IMR-90 (cell line): ENCODE data around the gene ZNF292. TPM values are rescaled to one million over a fixed set of nuclear protein-coding genes. Genes with fewer than 3 reads are reported as not detected.

Experiments used
- ATAC-seq: fragments of 200-7000 bp; cut with Tn5 transposase; 2 replicates; pipeline ENCODE4 v1.9.1; 2020; ENCODE audit warnings: low read depth, mild to moderate bottlenecking, moderate library complexity
- BruUV-seq: library from RNA; stranded (reverse); fragments of 400-500 nt; replicated peaks from 2 replicates; lab custom pipeline; 2021; lab: Mats Ljungman, UMichigan
- CTCF ChIA-PET: fragments of 300-600 bp; formaldehyde crosslinking; extraction: SDS; loops from one replicate; lab custom pipeline; 2021; ENCODE audit warnings: antibody characterized with exemption; lab: Yijun Ruan, JAX
- POLR2A ChIA-PET: fragments of 300-600 bp; sonication (Branson Sonifier 250); formaldehyde crosslinking; loops from one replicate; lab custom pipeline; 2022; ENCODE audit warnings: antibody characterized with exemption; ENCODE audit not compliant: unreplicated experiment; lab: Charles Lee
- DNase-seq: peaks from one replicate; pipeline ENCODE4 v3.0.0; 2013
- H2AFZ ChIP-seq: replicated peaks from 2 replicates; pipeline ENCODE3; 2013; ENCODE audit warnings: low read length, mild to moderate bottlenecking; ENCODE audit not compliant: poor library complexity
- H2AK5ac ChIP-seq: 2 replicates; pipeline ENCODE4 v1.6.1; 2013; ENCODE audit warnings: low read depth, low read length, inconsistent platforms
- H2AK9ac ChIP-seq: replicated peaks from 2 replicates; pipeline ENCODE3; 2013; ENCODE audit warnings: mild to moderate bottlenecking, low read depth, low read length, moderate library complexity; ENCODE audit not compliant: poor library complexity
- H2BK120ac ChIP-seq: 2 replicates; pipeline ENCODE4 v1.6.1; 2013; ENCODE audit warnings: low read depth, low read length, inconsistent platforms
- H2BK15ac ChIP-seq: 3 replicates; pipeline ENCODE4 v1.6.1; 2013; ENCODE audit warnings: low read depth, low read length, inconsistent platforms
- H2BK20ac ChIP-seq: 2 replicates; pipeline ENCODE4 v1.6.1; 2013; ENCODE audit warnings: low read depth, mild to moderate bottlenecking, inconsistent platforms, low read length, moderate library complexity
- H2BK5ac ChIP-seq: 2 replicates; pipeline ENCODE4 v1.6.1; 2013; ENCODE audit warnings: mild to moderate bottlenecking, low read depth, low read length, inconsistent platforms; ENCODE audit not compliant: poor library complexity, severe bottlenecking
- H3K14ac ChIP-seq: replicated peaks from 2 replicates; pipeline ENCODE4 v1.6.1; 2013; ENCODE audit warnings: low read depth, low read length, inconsistent platforms
- H3K18ac ChIP-seq: 2 replicates; pipeline ENCODE4 v1.6.1; 2013; ENCODE audit warnings: low read depth, low read length, control low read depth
- H3K23ac ChIP-seq: 2 replicates; pipeline ENCODE4 v1.6.1; 2013; ENCODE audit warnings: low read depth, low read length, inconsistent platforms
- H3K27ac ChIP-seq: 2 replicates; pipeline ENCODE4 v1.5.1; 2013; ENCODE audit warnings: mild to moderate bottlenecking, control low read depth, low read length; ENCODE audit not compliant: insufficient read depth
- H3K27me3 ChIP-seq: 2 replicates; pipeline ENCODE4 v1.6.1; 2013; ENCODE audit warnings: low read length; ENCODE audit not compliant: control insufficient read depth, insufficient read depth
- H3K36me3 ChIP-seq: 2 replicates; pipeline ENCODE4 v1.6.1; 2013; ENCODE audit warnings: low read length, mixed read lengths; ENCODE audit not compliant: control insufficient read depth, insufficient read depth
- H3K4ac ChIP-seq: 2 replicates; pipeline ENCODE4 v1.6.1; 2013; ENCODE audit warnings: low read depth, low read length, inconsistent platforms
- H3K4me1 ChIP-seq: 2 replicates; pipeline ENCODE4 v1.6.1; 2013; ENCODE audit warnings: low read length, mixed read lengths; ENCODE audit not compliant: control insufficient read depth, insufficient read depth
- H3K4me2 ChIP-seq: 2 replicates; pipeline ENCODE4 v1.6.1; 2013; ENCODE audit warnings: low read depth, mild to moderate bottlenecking, control low read depth, low read length, moderate library complexity
- H3K4me3 ChIP-seq: 2 replicates; pipeline ENCODE4 v1.5.1; 2013; ENCODE audit warnings: low read depth, mild to moderate bottlenecking, control low read depth, low read length, moderate library complexity; ENCODE audit not compliant: insufficient read depth
- H3K56ac ChIP-seq: 2 replicates; pipeline ENCODE4 v1.6.1; 2013; ENCODE audit warnings: low read length, inconsistent platforms; ENCODE audit not compliant: insufficient read depth; ENCODE audit errors: extremely low read depth
- H3K79me1 ChIP-seq, 2 experiments: 2 replicates each; pipeline ENCODE4 v1.6.1; 2013; ENCODE audit warnings: low read length in 2 of 2, inconsistent platforms in 1 of 2, low read depth in 1 of 2
- H3K9ac ChIP-seq: 2 replicates; pipeline ENCODE4 v1.6.1; 2013; ENCODE audit warnings: low read depth, low read length, control low read depth
- H3K9me1 ChIP-seq: 2 replicates; pipeline ENCODE4 v1.6.1; 2013; ENCODE audit warnings: low read length, inconsistent platforms; ENCODE audit not compliant: insufficient read depth
- H3K9me3 ChIP-seq: 2 replicates; pipeline ENCODE4 v1.6.1; 2013; ENCODE audit warnings: low read length; ENCODE audit not compliant: control insufficient read depth, insufficient read depth
- H4K20me1 ChIP-seq: 2 replicates; pipeline ENCODE4 v1.6.1; 2013; ENCODE audit warnings: low read length, inconsistent platforms; ENCODE audit not compliant: insufficient read depth
- H4K5ac ChIP-seq: 2 replicates; pipeline ENCODE4 v1.6.1; 2013; ENCODE audit warnings: mild to moderate bottlenecking, low read depth, low read length, control low read depth
- H4K8ac ChIP-seq, 2 experiments: 2 replicates each; pipeline ENCODE4 v1.6.1; 2013; ENCODE audit warnings: low read depth in 2 of 2, low read length in 2 of 2, control low read depth in 1 of 2, inconsistent platforms in 1 of 2
- H4K91ac ChIP-seq: 2 replicates; pipeline ENCODE4 v1.6.1; 2013; ENCODE audit warnings: low read depth, low read length, inconsistent platforms; ENCODE audit not compliant: insufficient read depth
- NFE2L2 ChIP-seq: fragments of 150-350 bp; IDR thresholded peaks from 2 replicates; pipeline ENCODE4 v1.6.1; 2016; ENCODE audit warnings: low read depth, mild to moderate bottlenecking, low read length
- RCOR1 ChIP-seq: IDR thresholded peaks from 2 replicates; pipeline ENCODE4 v1.6.1; 2012; ENCODE audit warnings: mild to moderate bottlenecking, low read length, improper control_type of control experiment; ENCODE audit not compliant: insufficient replicate concordance
- RFX5 ChIP-seq: IDR thresholded peaks from 2 replicates; pipeline ENCODE4 v1.8.0; 2012; ENCODE audit warnings: low read depth, mild to moderate bottlenecking, low read length, moderate library complexity
- dilution Hi-C: fragments of 300-500 bp; cut with HindIII; formaldehyde crosslinking; loops from one replicate; pipeline ENCODE4 v1.14.3; 2018; ENCODE audit warnings: low sequenced_read_pairs; ENCODE audit not compliant: unreplicated experiment
- in situ Hi-C: fragments of 300-500 bp; cut with MboI; formaldehyde crosslinking; loops from 3 replicates; pipeline ENCODE4 v1.14.3; 2019; ENCODE audit warnings: low sequenced_read_pairs, inconsistent platforms, mixed read lengths
- intact Hi-C: fragments of 100-400 bp; cut with micrococcal nuclease; formaldehyde crosslinking; loops from 2 replicates; pipeline ENCODE4 v1.10.0; 2022
- polyA plus RNA-seq, 3 experiments: library from polyadenylated mRNA; depleted of rRNA; stranded (reverse); fragments of >200 nt; gene quantifications; 2 replicates each; pipeline ENCODE4 v1.2.3, GENCODE V29; 2012; ENCODE audit warnings: low replicate concordance in 1 of 3
- total RNA-seq: library from RNA; depleted of rRNA; stranded (reverse); fragments of >200 nt; gene quantifications from 2 replicates; pipeline ENCODE4 v1.2.3, GENCODE V29; 2012
- TF ChIP-seq, protein P1 (sequence below): conservative IDR thresholded peaks from 2 replicates; pipeline ENCODE4 v1.5.1; 2012; ENCODE audit warnings: mild to moderate bottlenecking, low read depth, low read length, improper control_type of control experiment

ZNF292 gene
- total and polyA plus RNA-seq, 2 of the 4 experiments (the other 2 are of a cell fraction): 5.5 to 28.3 TPM

DNA sequence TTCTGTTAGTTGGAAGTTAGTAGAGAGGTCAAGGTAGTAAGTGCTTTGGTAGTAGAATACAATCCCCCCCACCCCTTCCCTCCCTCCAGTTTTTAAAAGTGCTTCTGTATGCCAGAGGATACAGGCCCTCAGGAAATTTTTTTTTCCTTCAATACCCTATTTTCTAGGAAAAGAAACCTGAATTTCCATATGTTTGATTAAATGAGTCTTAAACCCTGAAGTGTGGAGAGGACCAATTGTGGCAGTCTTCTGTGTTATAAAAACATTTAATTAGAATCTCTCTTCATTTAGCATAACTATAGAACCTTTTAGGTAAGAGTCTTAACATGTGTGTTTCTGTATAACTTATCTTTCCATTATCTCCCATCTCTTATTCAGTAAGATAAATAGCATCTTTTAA is 59.5 kb downstream of the ZNF292 start:
- ChIA-PET CTCF (no interaction called here), POLR2A (no interaction called here)
- no peak overlapping the region for H2AFZ ChIP-seq
- no TSS peak for BruUV-seq
- no peaks in the 10 kb centered on the region for H3K27me3 ChIP-seq
- no peak overlapping the region for H2BK5ac ChIP-seq
- no peak overlapping the region for H2BK15ac ChIP-seq
- no peak overlapping the region for H3K56ac ChIP-seq
- no peak for DNase-seq
- in situ Hi-C loops (no loop called here), intact Hi-C loops (loop anchor here (2.0 kb wide), 1 partner anchor 16 kb away; no protein-coding TSS in a partner anchor), dilution Hi-C loops (no loop called here)
- H3K9me3 ChIP-seq: no peaks in the 10 kb centered on the region
- H3K9me1 ChIP-seq: peaks cover 7% of the 10 kb centered on the region
- no peak for ATAC-seq
- H3K4ac ChIP-seq: no peak overlapping the region
- no peak overlapping the region for H3K4me2 ChIP-seq
- peaks cover 8% of the 10 kb centered on the region for H3K36me3 ChIP-seq
- H2BK20ac ChIP-seq: no peak overlapping the region
- H4K8ac ChIP-seq: no peak overlapping the region
- H2BK120ac ChIP-seq: no peak overlapping the region
- H4K91ac ChIP-seq: no peak overlapping the region
- H2AK5ac ChIP-seq: no peak overlapping the region
- H3K18ac ChIP-seq: no peak overlapping the region
- H3K14ac ChIP-seq: no peak overlapping the region
- H4K5ac ChIP-seq: no peak overlapping the region
- peaks cover 47% of the 10 kb centered on the region for H4K20me1 ChIP-seq
- H3K79me1 ChIP-seq: peaks cover 32 to 47% of the 10 kb centered on the region in 2 experiments
- H3K23ac ChIP-seq: no peak overlapping the region
- H2AK9ac ChIP-seq: no peak overlapping the region
- TF ChIP-seq RCOR1 (no peak), RFX5 (no peak), NFE2L2 (no peak)
- TF ChIP-seq, protein P1, sequence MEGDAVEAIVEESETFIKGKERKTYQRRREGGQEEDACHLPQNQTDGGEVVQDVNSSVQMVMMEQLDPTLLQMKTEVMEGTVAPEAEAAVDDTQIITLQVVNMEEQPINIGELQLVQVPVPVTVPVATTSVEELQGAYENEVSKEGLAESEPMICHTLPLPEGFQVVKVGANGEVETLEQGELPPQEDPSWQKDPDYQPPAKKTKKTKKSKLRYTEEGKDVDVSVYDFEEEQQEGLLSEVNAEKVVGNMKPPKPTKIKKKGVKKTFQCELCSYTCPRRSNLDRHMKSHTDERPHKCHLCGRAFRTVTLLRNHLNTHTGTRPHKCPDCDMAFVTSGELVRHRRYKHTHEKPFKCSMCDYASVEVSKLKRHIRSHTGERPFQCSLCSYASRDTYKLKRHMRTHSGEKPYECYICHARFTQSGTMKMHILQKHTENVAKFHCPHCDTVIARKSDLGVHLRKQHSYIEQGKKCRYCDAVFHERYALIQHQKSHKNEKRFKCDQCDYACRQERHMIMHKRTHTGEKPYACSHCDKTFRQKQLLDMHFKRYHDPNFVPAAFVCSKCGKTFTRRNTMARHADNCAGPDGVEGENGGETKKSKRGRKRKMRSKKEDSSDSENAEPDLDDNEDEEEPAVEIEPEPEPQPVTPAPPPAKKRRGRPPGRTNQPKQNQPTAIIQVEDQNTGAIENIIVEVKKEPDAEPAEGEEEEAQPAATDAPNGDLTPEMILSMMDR: no peak
- H3K4me1 ChIP-seq: peaks cover 4% of the 10 kb centered on the region
- no peak overlapping the region for H3K4me3 ChIP-seq
- H3K27ac ChIP-seq: no peak overlapping the region
- H3K9ac ChIP-seq: no peak overlapping the region
